Middle frontal gyrus (tissue), 1 donor: ENCODE data around the gene ACVR1C.
A peak's percentile ranks its signal among the peaks of the same experiment; 100 is the strongest.

Source experiments
- DNase-seq: peaks from one replicate; pipeline ENCODE4 v3.0.0-alpha.2; 2015; ENCODE audit warnings: low spot score; ENCODE audit errors: extremely low spot score

ACVR1C gene

GRCh38 chr2:157628477-157629415, at the start of gene ACVR1C:
TSS of gene ACVR1C (minus strand) at chr2:157628864. CDS start at chr2:157628644, 220 bp downstream.
- DNase-seq = peak; percentile 17

GRCh38 chr2:157677941-157678340, 49.3 kb upstream of the ACVR1C start:
- no peak for DNase-seq

GRCh38 chr2:157672129-157672528, 43.5 kb upstream of the ACVR1C start:
- no peak for DNase-seq

GRCh38 chr2:157662401-157662800, 33.7 kb upstream of the ACVR1C start:
- no peak for DNase-seq

GRCh38 chr2:157661776-157662175, 33.1 kb upstream of the ACVR1C start:
- no peak for DNase-seq

- DNase-seq = no peak
These were observed 29.2 kb upstream of the ACVR1C start for GRCh38 chr2:157657858-157658257.

DNA sequence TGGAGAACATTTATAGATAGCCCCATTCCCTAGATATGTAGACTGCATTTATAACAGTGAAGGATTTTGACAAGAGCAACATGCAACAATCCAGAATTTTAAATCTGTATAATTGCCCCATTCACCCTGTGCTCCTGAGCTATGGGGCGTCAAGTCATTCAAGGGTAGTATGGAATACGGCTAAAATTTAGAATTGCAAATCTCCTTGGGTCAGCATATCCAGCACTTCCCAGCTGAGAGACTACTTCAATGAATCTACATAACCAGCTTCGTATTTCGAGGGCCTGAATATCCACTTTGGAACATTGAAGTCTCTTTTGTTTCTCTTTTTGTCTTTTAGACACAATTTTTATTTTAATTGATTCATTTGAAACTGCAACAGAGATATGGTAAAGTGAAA, 28.4 kb upstream of the ACVR1C start:
- no peak for DNase-seq

DNA sequence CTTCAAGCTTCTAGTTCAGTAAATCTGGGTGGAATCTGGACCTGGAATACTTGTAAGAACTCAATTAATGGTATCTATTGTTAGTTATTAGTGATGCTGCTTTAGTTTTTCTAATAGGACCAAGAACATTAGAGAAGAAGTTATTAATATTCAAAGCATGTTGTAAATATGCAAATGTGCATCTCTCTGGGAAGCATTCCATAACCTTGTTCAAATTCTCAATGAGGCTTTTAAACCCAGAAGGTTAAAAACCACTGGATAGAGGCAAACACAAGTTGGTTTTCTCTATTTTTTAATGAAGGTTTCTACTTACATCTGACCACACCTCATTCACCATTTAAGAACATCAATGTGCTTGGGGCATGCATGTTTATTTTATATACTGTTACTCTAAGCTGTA, 16.1 kb upstream of the ACVR1C start:
- no peak for DNase-seq

GRCh38 chr2:157631861-157632260, 3.2 kb upstream of the ACVR1C start:
- no peak for DNase-seq

DNA sequence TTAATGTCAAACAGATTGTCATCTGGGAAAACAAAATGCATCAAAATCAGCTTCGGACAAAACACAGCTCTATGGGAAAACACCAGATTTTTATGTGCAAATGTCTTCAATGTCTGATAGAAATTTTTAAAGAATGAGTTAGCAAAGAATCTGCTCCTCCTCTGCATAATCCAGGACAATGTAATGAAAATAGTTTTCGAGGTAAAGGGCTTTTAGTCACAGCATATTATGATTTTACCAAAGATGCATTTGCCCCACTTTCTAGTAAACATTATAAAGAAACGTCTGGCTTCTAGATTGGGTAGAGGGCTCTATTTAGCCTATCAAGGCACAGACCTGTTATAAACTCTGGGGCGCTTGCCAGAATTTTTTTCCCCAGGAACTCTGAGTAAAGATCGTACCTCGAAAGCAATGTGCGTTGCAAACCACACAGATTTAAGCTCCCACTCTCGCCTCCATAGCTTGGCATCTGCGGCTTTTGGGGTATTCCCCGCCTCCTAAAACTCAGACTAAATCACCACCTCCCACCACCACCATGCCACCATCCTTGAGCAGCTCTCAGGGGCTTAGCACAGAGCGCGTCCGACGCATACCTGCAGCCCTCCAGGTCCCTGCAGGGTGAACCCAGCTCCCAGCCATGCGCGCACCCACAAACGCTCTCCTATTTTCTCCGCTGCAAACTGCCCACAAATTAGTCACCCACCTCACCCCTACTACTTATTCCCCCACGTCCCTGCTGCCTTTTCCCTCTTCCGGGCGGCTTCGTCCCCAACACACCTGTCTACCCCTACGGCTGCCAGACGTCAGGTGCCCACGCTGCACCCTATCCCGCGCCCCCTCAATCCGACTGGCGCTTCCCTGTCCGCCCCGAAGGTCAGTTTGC, 829 bp downstream of the ACVR1C start:
- no peak for DNase-seq

GRCh38 chr2:157625296-157625695, 3.4 kb downstream of the ACVR1C start:
- DNase-seq = no peak

DNA sequence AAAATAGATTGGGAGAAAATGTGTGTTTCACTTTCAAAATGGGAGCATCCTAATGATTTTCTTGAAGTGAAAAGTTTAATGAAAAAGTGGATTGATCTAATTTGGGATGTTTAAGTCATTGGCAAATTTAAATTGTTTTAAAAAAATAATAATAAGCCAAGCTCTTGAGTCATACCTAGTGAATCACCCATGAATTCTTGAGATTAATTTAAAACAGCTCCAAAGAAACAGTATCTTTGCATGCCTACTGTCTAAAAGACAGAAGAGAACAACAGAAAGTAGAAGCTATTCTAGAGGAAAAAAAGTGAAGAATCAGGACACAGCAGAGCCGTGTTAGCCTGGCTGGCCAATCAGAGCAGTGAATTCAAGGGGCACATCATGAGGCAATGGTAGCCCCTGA, 7.7 kb downstream of the ACVR1C start:
- no peak for DNase-seq

DNA sequence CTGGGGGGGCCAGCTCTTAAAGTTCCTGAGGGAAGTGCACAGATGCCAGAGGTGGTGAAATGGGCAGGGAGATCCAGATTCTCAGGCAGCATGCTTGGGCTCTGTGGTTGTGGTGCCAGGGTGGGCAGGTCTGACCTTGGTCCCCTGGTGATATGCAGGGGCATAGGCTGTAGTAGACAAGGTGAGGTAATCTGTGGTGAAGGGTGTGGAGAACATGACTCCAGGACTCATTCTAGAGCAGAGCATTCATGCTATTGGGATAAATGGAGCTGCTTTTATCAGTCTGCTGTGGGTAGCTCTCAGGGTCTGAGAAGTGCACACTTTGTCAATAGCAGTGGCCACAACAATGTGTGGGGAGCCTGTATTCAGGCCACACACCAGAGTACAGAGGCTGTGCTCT, 16.9 kb downstream of the ACVR1C start:
- no peak for DNase-seq

DNA sequence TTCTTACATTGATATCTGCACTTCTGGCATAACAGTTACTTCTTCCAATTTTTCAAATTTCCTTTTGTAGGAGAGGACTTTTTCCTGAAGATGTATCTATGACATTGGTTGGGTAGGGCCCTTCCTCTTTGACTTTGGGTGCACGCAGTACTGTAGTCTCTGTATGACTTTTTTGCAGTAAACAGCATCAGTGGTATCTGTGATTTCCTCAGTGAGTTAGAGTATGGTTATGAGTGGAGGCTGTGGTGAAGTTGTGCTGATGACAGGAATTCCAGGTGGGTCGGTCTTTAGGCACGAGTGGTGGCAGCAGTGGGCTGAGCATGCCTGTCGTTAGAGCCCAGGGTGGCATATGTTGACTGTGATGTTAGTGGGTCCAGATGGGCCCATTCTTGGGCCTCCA, 17.6 kb downstream of the ACVR1C start:
- no peak for DNase-seq

DNA sequence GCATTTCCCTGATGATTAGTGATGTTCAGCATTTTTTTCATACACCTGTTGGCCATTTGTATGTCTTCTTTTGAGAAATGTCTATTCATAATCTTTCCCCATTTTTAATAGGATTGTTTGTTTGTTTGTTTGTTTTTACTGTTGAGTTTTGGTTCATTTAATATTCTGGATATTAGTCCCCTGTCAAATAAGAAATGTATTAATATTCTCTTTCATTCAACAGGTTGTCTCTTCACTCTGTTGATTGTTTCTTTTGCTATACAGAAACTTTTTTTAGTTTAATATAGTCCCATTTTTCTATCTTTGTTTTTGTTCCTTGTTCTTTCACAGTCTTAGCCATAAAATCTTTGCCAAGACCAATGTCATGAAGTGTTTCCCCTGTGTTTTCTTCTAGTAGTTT, 22.1 kb downstream of the ACVR1C start:
- no peak for DNase-seq

DNA sequence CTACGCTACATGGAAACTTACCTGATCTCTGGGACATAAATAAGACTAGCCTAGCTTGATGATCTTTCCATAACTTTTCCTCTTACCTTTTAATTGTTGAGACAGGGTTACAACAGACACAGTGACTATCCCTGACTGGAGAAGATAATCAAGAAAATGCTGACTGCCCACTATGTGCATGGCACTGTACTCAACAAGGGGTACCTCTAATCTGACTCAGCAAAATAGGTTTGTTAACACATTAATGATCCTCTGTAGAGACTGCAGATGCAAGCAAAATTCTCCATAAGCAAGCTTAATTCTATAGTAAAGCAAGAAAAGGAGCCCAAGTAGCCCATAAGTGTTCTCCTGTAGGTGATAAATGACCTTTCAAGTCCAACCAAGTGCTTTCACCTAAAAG, 25.5 kb downstream of the ACVR1C start:
- no peak for DNase-seq

DNA sequence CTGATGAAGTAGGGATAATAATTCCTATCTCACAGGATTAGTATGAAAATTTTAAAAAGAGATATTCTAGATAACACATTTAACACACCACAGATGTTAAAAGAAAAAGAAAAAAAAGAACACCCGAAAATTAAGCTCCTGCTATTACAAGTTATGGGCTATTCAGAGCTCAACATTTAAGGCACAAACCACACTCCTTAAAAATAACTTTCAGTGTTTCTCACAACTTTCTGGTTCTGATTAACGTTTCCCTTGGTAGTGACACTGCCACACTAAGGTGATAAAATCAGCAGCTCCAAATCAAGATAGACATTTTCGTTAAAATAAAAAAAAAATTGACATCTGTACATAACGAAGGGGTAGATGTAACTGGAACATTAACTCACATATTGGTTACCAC, 26.9 kb downstream of the ACVR1C start:
- DNase-seq = no peak

GRCh38 chr2:157596992-157597681, 31.5 kb downstream of the ACVR1C start:
- no peak for DNase-seq

GRCh38 chr2:157593411-157593810, 35.3 kb downstream of the ACVR1C start:
- peak; percentile 12 for DNase-seq

DNA sequence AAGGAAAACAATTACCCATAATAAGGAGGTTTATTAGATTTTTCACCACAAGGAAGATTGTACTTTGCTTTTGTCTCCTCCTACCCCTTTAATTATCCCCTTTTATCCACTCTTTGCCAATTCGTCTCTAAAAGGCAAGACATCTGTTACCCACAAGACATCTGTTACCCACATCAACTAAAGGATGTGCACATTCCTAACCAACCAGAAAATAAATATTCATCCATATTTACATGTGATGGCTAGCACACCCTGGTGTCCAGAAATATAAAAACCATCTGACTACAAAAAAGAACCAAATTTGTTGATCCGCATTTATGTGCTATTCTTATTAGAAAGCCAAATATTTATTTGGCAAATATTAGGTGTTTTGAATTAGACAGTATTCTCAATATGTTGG, 35.7 kb downstream of the ACVR1C start:
- no peak for DNase-seq

GRCh38 chr2:157592374-157592773, 36.3 kb downstream of the ACVR1C start:
- DNase-seq = no peak

DNA sequence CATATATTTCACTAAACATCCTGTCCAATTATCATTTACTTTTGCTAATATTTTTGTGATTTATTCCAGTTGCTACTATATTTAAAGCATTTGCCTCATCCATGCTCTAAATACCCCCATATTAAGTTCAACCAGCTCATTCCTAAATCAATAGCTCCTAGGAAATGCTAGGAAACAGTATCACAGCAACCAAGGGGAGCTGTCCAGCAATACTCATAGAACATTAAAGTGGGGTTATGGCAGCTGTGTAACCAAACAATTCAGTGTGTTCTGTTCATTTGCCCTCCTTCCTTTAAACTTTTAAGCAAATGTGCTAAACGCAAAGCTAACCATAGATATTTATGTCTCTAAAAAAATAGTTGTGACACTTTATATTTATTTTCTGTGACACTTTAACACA, 41.1 kb downstream of the ACVR1C start:
- DNase-seq = no peak
